GM06990 (cell line): ENCODE results near the gene RAB36.

ENCODE experiments used
- DNase-seq: peaks from one replicate; pipeline ENCODE4 v3.0.0-alpha.2; 2011; ENCODE audit not compliant: insufficient read length; ENCODE audit errors: extremely low read depth
- H3K27me3 ChIP-seq: replicated peaks from 2 replicates; pipeline ENCODE4 v1.6.0; 2011; ENCODE audit warnings: low read length; ENCODE audit not compliant: control insufficient read depth, insufficient read depth
- H3K36me3 ChIP-seq: 2 replicates; pipeline ENCODE4 v1.5.1; 2011; ENCODE audit warnings: low read length; ENCODE audit not compliant: control insufficient read depth, insufficient read depth
- H3K4me3 ChIP-seq: replicated peaks from 2 replicates; pipeline ENCODE4 v1.5.1; 2011; ENCODE audit warnings: low read depth, mild to moderate bottlenecking, control low read depth, low read length
- CTCF ChIP-seq: IDR thresholded peaks from 2 replicates; pipeline ENCODE4 v1.5.1; 2011; ENCODE audit warnings: low read length, control low read depth, mild to moderate bottlenecking, inconsistent platforms; ENCODE audit not compliant: insufficient read depth, poor library complexity, severe bottlenecking

The RAB36 gene

GRCh38 chr22:23166042-23166831 is 21.0 kb downstream of the RAB36 start:
- H3K4me3 ChIP-seq = no peak overlapping the region
- no peak for DNase-seq
- H3K36me3 ChIP-seq = no peaks in the 10 kb centered on the region
- no peaks in the 10 kb centered on the region for H3K27me3 ChIP-seq
- TF ChIP-seq CTCF = no peak

GRCh38 chr22:23166841-23167616 is 21.8 kb downstream of the RAB36 start:
- H3K36me3 ChIP-seq = no peaks in the 10 kb centered on the region
- no peaks in the 10 kb centered on the region for H3K27me3 ChIP-seq
- TF ChIP-seq CTCF = no peak
- no peak overlapping the region for H3K4me3 ChIP-seq
- no peak for DNase-seq

- no peak overlapping the region for H3K4me3 ChIP-seq
- no peak for DNase-seq
- no peaks in the 10 kb centered on the region for H3K36me3 ChIP-seq
- TF ChIP-seq CTCF = no peak
- H3K27me3 ChIP-seq = no peaks in the 10 kb centered on the region
These were observed 23.2 kb downstream of the RAB36 start for GRCh38 chr22:23168391-23169042.

- no peak for TF ChIP-seq CTCF
- Histone ChIP-seq H3K36me3 (no peaks in the 10 kb centered on the region), H3K4me3 (no peak overlapping the region), H3K27me3 (no peaks in the 10 kb centered on the region)
- no peak for DNase-seq
These were observed 23.7 kb downstream of the RAB36 start for GRCh38 chr22:23169043-23169406.

- Histone ChIP-seq H3K4me3 (no peak overlapping the region), H3K27me3 (no peaks in the 10 kb centered on the region), H3K36me3 (no peaks in the 10 kb centered on the region)
- no peak for DNase-seq
- TF ChIP-seq CTCF = no peak
These were observed 30.8 kb downstream of the RAB36 start for GRCh38 chr22:23175817-23176644.
